Mesothelial cell of epicardium (in vitro differentiated cells): ENCODE results near the gene DCST1. TPM values are rescaled to one million over a fixed set of nuclear protein-coding genes. Genes with fewer than 3 reads are reported as not detected.

ENCODE experiments used
- DNase-seq, 2 experiments: peaks; one replicate each; pipeline ENCODE4 v3.0.0; 2021; ENCODE audit warnings: low spot score in 2 of 2; ENCODE audit not compliant: unreplicated experiment in 2 of 2
- H3K27ac Mint-ChIP-seq: 2 replicates; pipeline ENCODE4 v1.8.0; 2021; ENCODE audit warnings: mixed read lengths
- H3K27me3 Mint-ChIP-seq: 2 replicates; pipeline ENCODE4 v1.8.0; 2021; ENCODE audit warnings: low read depth, mixed read lengths
- H3K36me3 Mint-ChIP-seq: 2 replicates; pipeline ENCODE4 v1.8.0; 2021; ENCODE audit warnings: mixed read lengths
- H3K4me1 Mint-ChIP-seq: 2 replicates; pipeline ENCODE4 v1.8.0; 2021; ENCODE audit warnings: mixed read lengths
- H3K4me3 Mint-ChIP-seq: 2 replicates; pipeline ENCODE4 v1.8.0; 2021; ENCODE audit warnings: mild to moderate bottlenecking, moderate library complexity, mixed read lengths
- H3K9me3 Mint-ChIP-seq: 2 replicates; pipeline ENCODE4 v1.8.0; 2021; ENCODE audit warnings: mixed read lengths
- CTCF ChIP-seq: fragments of 200-600 bp; sonication (generic); IDR thresholded peaks from one replicate; pipeline ENCODE4 v1.5.0; 2021; ENCODE audit warnings: antibody characterized with exemption; ENCODE audit not compliant: unreplicated experiment
- total RNA-seq: library from RNA; stranded (reverse); gene quantifications from 3 replicates; pipeline ENCODE4 v1.2.1, GENCODE V29; 2021

The DCST1 gene
- total RNA-seq, 1 donor from 2014 or later = 0.58 TPM

DNA sequence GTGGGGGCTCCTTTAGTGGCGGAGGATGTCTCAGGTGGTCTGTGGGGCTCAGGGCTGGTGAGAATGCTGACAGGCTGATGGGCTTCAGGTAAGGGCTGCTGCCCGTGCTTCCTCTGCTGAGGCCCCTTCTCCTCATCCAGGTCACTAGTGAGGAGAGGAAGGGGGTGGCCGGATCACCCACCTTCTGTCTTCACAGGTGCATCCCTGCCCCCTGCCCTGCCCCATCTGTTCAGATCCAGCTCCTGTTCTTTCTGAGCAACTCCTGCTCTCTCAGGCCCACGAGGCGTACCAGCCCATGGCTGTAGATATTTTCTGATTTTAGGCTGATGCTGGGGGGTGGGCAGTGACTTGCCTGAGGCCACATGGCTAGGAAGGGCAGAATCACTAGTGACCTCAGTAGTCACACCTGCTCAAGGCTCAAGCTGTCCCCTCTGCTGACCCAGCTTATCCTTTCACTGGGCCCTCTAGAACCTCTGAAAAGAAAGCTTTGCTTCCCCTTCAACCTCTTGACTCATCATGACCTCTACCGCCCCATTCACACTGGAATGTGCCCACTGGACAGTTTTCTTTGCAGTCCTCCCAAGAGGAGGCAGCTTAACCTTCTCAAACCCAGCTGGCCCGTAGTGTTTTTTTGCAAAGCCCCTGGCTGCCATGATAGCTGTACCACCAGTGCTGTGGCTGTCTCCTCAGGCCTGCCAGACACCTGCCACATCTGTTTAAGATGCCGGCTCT is 14.8 kb upstream of the DCST1 start:
- TF ChIP-seq CTCF = no peak
- no peak for DNase-seq
- H3K9me3 Mint-ChIP-seq = no peaks in the 10 kb centered on the region
- H3K4me3 Mint-ChIP-seq = no peak overlapping the region
- H3K27ac Mint-ChIP-seq = no peak overlapping the region
- H3K36me3 Mint-ChIP-seq = no peaks in the 10 kb centered on the region
- no peaks in the 10 kb centered on the region for H3K27me3 Mint-ChIP-seq
- H3K4me1 Mint-ChIP-seq = peaks cover 14% of the 10 kb centered on the region

DNA sequence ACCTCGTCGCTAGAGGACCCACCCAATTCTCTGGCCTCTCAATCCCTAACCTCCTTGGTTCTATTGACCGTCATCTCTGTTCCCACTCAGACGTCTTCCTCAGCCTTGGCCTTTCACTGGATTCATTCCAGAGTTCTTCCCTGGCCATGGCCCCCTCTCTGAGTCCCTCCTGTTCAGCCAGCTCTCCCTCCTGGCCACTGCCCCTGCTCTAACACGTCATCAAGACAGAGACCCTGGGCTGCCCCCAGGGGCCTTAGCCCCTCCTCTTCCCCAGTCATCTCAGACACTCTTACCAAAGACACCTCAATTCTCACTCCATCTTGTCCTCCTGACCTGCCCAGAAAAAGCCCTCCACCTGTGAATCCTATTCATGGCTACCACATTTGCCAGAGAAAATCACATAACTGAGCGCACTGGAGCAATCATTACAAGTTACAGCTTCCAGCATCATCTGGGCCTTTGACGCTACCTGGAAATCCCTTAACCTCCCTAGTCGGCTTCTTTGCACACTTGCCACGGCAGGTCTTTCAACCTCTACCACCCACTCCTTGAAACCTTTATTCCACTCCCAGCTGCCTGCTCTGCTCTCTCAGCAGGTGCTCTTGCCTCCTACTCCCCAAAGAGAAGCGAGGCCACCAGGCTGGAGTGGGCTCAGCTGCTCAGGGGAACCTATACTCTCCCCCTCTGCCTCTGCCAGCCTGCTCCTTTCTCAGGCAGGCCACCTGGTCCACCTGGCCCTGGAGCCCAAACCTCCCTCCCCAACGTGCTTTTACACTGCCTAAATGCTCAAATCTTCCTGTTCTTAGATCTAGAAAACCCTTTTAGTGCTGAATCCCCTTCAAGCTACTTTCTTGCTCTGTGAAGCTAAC is 14.0 kb upstream of the DCST1 start:
- Mint-ChIP-seq H3K9me3 (no peaks in the 10 kb centered on the region), H3K27me3 (no peaks in the 10 kb centered on the region), H3K36me3 (no peaks in the 10 kb centered on the region), H3K27ac (peak overlapping the region; percentile 17), H3K4me3 (no peak overlapping the region), H3K4me1 (peaks cover 14% of the 10 kb centered on the region)
- no peak for TF ChIP-seq CTCF
- DNase-seq = no peak

- Mint-ChIP-seq H3K36me3 (no peaks in the 10 kb centered on the region), H3K27ac (no peak overlapping the region), H3K4me3 (no peak overlapping the region), H3K9me3 (no peaks in the 10 kb centered on the region), H3K4me1 (peaks cover 14% of the 10 kb centered on the region), H3K27me3 (no peaks in the 10 kb centered on the region)
- DNase-seq = no peak
- TF ChIP-seq CTCF = no peak
Observed at GRCh38 chr1:155022136-155022926, 11.3 kb upstream of the DCST1 start.

DNA sequence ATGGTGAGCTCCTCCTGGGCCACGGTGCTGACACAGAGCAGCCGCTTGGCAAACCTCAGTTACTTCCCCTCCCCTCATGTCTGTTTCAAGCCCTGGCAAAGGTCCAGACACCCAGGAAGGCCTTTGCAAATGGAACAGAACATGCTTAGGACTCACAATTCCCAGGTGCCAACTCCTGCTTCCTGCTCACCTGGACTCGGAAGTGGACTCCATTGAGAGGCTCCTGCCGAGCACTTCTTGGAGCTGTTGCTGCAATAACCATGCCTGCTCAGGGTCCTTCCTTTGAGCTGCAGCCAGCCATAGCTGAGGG is 10.7 kb upstream of the DCST1 start:
- DNase-seq = no peak
- H3K9me3 Mint-ChIP-seq = no peaks in the 10 kb centered on the region
- no peak for TF ChIP-seq CTCF
- H3K27ac Mint-ChIP-seq = no peak overlapping the region
- H3K36me3 Mint-ChIP-seq = no peaks in the 10 kb centered on the region
- no peaks in the 10 kb centered on the region for H3K27me3 Mint-ChIP-seq
- no peak overlapping the region for H3K4me3 Mint-ChIP-seq
- H3K4me1 Mint-ChIP-seq = peaks cover 13% of the 10 kb centered on the region

GRCh38 chr1:155023627-155024026 is 10.0 kb upstream of the DCST1 start:
- H3K27ac Mint-ChIP-seq = no peak overlapping the region

More at GRCh38 chr1:155023627-155024026, 10.0 kb upstream of the DCST1 start:
- Mint-ChIP-seq H3K4me1 (peaks cover 11% of the 10 kb centered on the region), H3K36me3 (no peaks in the 10 kb centered on the region), H3K27me3 (no peaks in the 10 kb centered on the region), H3K9me3 (no peaks in the 10 kb centered on the region), H3K4me3 (no peak overlapping the region)
- no peak for TF ChIP-seq CTCF
- DNase-seq = no peak
